ENCODE data around the gene SLC35F4. TPM values are rescaled to one million over a fixed set of nuclear protein-coding genes. Genes with fewer than 3 reads are reported as not detected.

Gene SLC35F4
- total RNA-seq, 4 donors from 2014 or later: not detected

DNA sequence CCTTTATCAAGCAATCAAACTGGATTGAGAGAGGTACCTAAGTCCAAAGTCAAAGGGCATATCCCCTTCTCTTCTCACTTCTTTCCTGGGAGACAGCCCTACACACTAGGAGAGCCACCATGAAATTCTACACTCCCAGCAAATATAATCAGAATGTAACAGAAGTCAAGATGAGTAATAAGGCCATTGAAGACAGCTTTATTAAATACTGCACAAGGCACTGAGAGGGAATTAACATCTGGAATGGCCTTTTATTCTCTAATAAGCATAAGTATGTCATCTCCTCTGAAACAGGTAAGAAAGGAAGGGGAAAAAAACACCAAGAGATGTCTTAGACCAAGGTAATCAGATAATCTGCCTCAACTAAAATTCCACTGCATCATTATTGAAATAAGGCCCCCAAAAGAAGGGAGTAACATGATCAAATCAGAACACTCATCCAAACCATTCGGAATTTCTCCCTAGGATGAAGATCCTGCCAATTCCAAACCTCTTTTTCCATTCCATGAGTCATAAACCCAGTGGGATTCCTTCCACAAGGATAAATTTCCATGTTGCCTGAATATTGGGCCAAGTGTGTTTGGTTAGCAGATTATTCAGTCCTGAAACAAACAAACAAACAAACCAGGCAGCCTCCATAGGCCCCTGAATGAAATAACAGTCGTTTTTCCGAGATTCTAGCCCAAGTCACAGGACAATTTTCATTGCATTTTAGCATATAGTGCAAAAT lies 19.9 kb downstream of the SLC35F4 start:
- no peaks in the 10 kb centered on the region for H3K36me3 ChIP-seq
- H3K27me3 ChIP-seq: no peaks in the 10 kb centered on the region
- DNase-seq (ENCODE audit: low spot score in 2 of 2): no peak
- H3K27ac ChIP-seq: peak overlapping the region in 2 of 4 donors; percentile 32 to 48
- no peak overlapping the region for H3K4me3 ChIP-seq
- no peaks in the 10 kb centered on the region for H3K9me3 ChIP-seq
- TF ChIP-seq, protein P1, sequence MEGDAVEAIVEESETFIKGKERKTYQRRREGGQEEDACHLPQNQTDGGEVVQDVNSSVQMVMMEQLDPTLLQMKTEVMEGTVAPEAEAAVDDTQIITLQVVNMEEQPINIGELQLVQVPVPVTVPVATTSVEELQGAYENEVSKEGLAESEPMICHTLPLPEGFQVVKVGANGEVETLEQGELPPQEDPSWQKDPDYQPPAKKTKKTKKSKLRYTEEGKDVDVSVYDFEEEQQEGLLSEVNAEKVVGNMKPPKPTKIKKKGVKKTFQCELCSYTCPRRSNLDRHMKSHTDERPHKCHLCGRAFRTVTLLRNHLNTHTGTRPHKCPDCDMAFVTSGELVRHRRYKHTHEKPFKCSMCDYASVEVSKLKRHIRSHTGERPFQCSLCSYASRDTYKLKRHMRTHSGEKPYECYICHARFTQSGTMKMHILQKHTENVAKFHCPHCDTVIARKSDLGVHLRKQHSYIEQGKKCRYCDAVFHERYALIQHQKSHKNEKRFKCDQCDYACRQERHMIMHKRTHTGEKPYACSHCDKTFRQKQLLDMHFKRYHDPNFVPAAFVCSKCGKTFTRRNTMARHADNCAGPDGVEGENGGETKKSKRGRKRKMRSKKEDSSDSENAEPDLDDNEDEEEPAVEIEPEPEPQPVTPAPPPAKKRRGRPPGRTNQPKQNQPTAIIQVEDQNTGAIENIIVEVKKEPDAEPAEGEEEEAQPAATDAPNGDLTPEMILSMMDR (IDR thresholded peaks at IDR 0.05): peak in 1 of 5 experiments; percentile 5
- TF ChIP-seq EP300 (IDR thresholded peaks at IDR 0.05) (no peak), POLR2A (IDR thresholded peaks at IDR 0.05) (no peak)
- WGBS, 2 donors: 42 to 54% methylated on average over 3 of the region's 3 CpGs
- peaks cover 0 to 20% (median 0%) of the 10 kb centered on the region in 4 donors for H3K4me1 ChIP-seq

- H3K4me3 ChIP-seq: no peak overlapping the region
- no peaks in the 10 kb centered on the region for H3K9me3 ChIP-seq
- WGBS, 2 donors: 85 to 89% methylated on average over 3 of the region's 3 CpGs
- no peaks in the 10 kb centered on the region for H3K36me3 ChIP-seq
- peaks cover 0 to 20% (median 0%) of the 10 kb centered on the region in 4 donors for H3K4me1 ChIP-seq
- H3K27ac ChIP-seq: peak overlapping the region in 1 of 4 donors; percentile 48
- H3K27me3 ChIP-seq: no peaks in the 10 kb centered on the region
- no peak for DNase-seq (ENCODE audit: low spot score in 2 of 2)
- no peak for TF ChIP-seq EP300 (IDR thresholded peaks at IDR 0.05)
- TF ChIP-seq, protein P1 (IDR thresholded peaks at IDR 0.05): no peak
- no peak for TF ChIP-seq POLR2A (IDR thresholded peaks at IDR 0.05)
These were observed 20.6 kb downstream of the SLC35F4 start for GRCh38 chr14:57845316-57845715.

DNA sequence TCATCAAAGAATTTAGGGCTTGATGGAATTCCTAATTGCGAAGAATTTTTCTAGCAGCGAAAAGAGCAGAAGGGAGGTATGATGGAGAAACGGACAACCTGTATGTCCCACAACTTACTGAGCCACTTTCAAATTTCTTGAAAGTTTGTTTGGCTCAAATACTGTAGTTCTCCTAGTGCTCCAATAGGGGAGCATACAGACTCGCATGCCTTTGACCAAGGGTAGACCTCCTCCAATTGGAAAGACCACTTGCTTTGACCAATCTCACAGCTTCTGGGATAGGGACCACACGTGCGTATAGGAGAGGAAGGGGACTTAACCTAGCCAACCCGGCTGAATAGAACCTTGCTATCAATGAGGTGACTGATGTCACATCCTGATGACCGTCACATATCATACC lies 28.6 kb downstream of the SLC35F4 start:
- DNase-seq (ENCODE audit: low spot score in 2 of 2): no peak
- no peaks in the 10 kb centered on the region for H3K9me3 ChIP-seq
- TF ChIP-seq, protein P1 (IDR thresholded peaks at IDR 0.05): no peak
- no peak for TF ChIP-seq EP300 (IDR thresholded peaks at IDR 0.05)
- TF ChIP-seq POLR2A (IDR thresholded peaks at IDR 0.05): no peak
- H3K36me3 ChIP-seq: no peaks in the 10 kb centered on the region
- H3K4me1 ChIP-seq: peaks cover 0 to 36% (median 3%) of the 10 kb centered on the region in 4 donors
- H3K27ac ChIP-seq: no peak overlapping the region
- WGBS, 2 donors: 93 to 96% methylated on average over 8 of the region's 8 CpGs
- no peaks in the 10 kb centered on the region for H3K27me3 ChIP-seq
- H3K4me3 ChIP-seq: no peak overlapping the region

DNA sequence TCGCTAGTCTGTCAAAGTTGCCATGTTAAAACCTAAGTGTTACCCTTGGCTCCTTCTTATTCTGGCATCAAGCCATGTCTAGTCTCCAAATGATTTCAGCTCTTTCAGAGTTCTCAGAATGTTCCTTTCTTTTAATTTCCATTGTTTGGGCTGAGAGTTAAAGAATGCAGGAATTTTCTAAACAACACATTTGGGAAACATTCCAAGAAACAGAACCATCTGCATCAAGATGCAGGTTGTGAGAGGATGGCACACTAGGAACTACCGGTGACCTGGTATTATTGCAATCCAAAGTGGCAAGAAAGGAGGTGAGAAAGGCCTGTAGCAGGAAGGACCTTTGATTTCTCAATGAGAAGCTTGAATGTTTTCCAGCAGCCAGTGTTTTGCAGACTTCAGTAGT lies 30.1 kb downstream of the SLC35F4 start:
- Histone ChIP-seq H3K9me3 (no peaks in the 10 kb centered on the region), H3K36me3 (no peaks in the 10 kb centered on the region), H3K4me1 (peaks cover 0 to 36% (median 3%) of the 10 kb centered on the region in 4 donors), H3K27ac (peak overlapping the region in 1 of 4 donors; percentile 11), H3K4me3 (no peak overlapping the region), H3K27me3 (no peaks in the 10 kb centered on the region)
- TF ChIP-seq POLR2A (IDR thresholded peaks at IDR 0.05): no peak
- TF ChIP-seq, protein P1 (IDR thresholded peaks at IDR 0.05): no peak
- no peak for TF ChIP-seq EP300 (IDR thresholded peaks at IDR 0.05)
- DNase-seq (ENCODE audit: low spot score in 2 of 2): no peak
- WGBS, 2 donors: 49 to 62% methylated on average over 2 of the region's 2 CpGs

GRCh38 chr14:57834961-57835360 lies 30.9 kb downstream of the SLC35F4 start:
- 61 to 67% methylated on average over 3 of the region's 3 CpGs for WGBS, 2 donors
- no peaks in the 10 kb centered on the region for H3K36me3 ChIP-seq
- no peak overlapping the region for H3K4me3 ChIP-seq
- DNase-seq (ENCODE audit: low spot score in 2 of 2): no peak
- no peaks in the 10 kb centered on the region for H3K9me3 ChIP-seq
- peak overlapping the region in 1 of 4 donors; percentile 11 for H3K27ac ChIP-seq
- H3K4me1 ChIP-seq: peaks cover 0 to 36% (median 3%) of the 10 kb centered on the region in 4 donors
- no peaks in the 10 kb centered on the region for H3K27me3 ChIP-seq
- TF ChIP-seq, protein P1 (IDR thresholded peaks at IDR 0.05): no peak
